Heart left ventricle (tissue), 13 donors: Measurements from ENCODE around the gene CCL8.

Source experiments
- POLR2A ChIP-seq, 2 donors: fragments of 450-650 bp; IDR thresholded peaks; one replicate each; pipeline ENCODE4 v1.6.1; 2017; ENCODE audit warnings: antibody characterized with exemption in 2 of 2, mild to moderate bottlenecking in 2 of 2, moderate library complexity in 2 of 2
- TF ChIP-seq, protein P1 (sequence below), 12 donors: fragments of 200-600 bp; sonication (generic) in 4 of 12; IDR thresholded peaks; one replicate each; pipeline versions ENCODE4 v1.5.0 to v1.8.0; 2018 to 2022; ENCODE audit warnings: antibody characterized with exemption in 12 of 12, mild to moderate bottlenecking in 5 of 12
- donor health status: ischemic (EF 13 %, LVEDD 7.1; RV severe dilation, severe dysfunction).
- donor health status: DM: no; HTN: yes; CAD: no.
- donor health status: DM: no; HTN: no; CAD: no.
- donor health status: ischemic (EF 25% LVEDD 6.9; RV normal size, moderate dysfunction).
- donor health status: ischemic (EF 25% LVEDD 5.7; RV mildly dilated, moderate dysfunction).
- donor health status: ischemic (EF 35%, LVEDD 5.7; RV mildly dilated, moderate dysfunction).
- donor health status: nonischemic (EF 11% LVEDD 7.7; RV severe dilation, severe dysfunction).
- donor health status: DM: yes; HTN: yes; CAD: no.
- donor health status: PGD.
- donor health status: ischemic (EF 29% LVEDD 5.4; RV normal size, mild dysfunction).
- donor health status: nonischemic (EF 23%, LVEDD 6.1; RV moderate dilation, normal function).

DNA sequence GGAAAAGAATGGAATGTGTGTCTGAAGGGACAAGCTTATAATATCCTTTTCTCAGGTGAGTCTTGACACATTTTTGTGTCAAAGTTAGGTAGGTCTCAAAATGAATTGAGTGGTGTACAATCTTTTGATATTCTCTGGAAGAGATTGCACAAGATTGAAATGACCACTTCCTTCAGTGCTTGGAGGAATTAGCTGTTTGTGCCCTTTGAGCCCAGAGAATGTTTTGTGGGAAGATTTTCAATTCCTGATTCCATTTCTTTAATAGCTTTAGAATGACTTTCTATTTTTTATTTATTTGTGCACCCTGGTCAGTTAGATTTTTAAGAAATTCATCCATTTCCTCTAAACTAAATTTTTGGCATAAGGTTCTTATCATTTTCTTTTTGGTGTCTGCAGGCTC lies 35.4 kb downstream of the CCL8 start:
- TF ChIP-seq POLR2A (IDR thresholded peaks at IDR 0.05): no peak
- TF ChIP-seq, protein P1, sequence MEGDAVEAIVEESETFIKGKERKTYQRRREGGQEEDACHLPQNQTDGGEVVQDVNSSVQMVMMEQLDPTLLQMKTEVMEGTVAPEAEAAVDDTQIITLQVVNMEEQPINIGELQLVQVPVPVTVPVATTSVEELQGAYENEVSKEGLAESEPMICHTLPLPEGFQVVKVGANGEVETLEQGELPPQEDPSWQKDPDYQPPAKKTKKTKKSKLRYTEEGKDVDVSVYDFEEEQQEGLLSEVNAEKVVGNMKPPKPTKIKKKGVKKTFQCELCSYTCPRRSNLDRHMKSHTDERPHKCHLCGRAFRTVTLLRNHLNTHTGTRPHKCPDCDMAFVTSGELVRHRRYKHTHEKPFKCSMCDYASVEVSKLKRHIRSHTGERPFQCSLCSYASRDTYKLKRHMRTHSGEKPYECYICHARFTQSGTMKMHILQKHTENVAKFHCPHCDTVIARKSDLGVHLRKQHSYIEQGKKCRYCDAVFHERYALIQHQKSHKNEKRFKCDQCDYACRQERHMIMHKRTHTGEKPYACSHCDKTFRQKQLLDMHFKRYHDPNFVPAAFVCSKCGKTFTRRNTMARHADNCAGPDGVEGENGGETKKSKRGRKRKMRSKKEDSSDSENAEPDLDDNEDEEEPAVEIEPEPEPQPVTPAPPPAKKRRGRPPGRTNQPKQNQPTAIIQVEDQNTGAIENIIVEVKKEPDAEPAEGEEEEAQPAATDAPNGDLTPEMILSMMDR (IDR thresholded peaks at IDR 0.05): no peak
